Activated CD8-positive, alpha-beta memory T cell treated with anti-CD3 and anti-CD28 coated beads for 36 hours (primary cell): ENCODE data around the gene NHP2. TPM values are rescaled to one million over a fixed set of nuclear protein-coding genes. Genes with fewer than 3 reads are reported as not detected.
"Not testable (repeated sequence)": the region's sequence is repeated elsewhere in the genome, so short reads cannot be mapped to it uniquely, and the experiment has no call there.

Source experiments
- CTCF ChIA-PET: fragments of 350-600 bp; sonication (Branson Sonifier 250); formaldehyde crosslinking; loops from one replicate; lab custom pipeline; 2021; ENCODE audit warnings: antibody characterized with exemption; lab: Charles Lee
- POLR2A ChIA-PET: fragments of 350-600 bp; sonication (Branson Sonifier 250); formaldehyde crosslinking; loops from one replicate; lab custom pipeline; 2021; ENCODE audit warnings: antibody characterized with exemption; lab: Charles Lee
- total RNA-seq, 2 experiments: library from RNA; stranded (reverse); gene quantifications; one replicate each; pipeline ENCODE4 v1.2.3, GENCODE V29; 2021

Gene NHP2
- total RNA-seq, 2 experiments from 2014 or later = 317 to 326 TPM

DNA sequence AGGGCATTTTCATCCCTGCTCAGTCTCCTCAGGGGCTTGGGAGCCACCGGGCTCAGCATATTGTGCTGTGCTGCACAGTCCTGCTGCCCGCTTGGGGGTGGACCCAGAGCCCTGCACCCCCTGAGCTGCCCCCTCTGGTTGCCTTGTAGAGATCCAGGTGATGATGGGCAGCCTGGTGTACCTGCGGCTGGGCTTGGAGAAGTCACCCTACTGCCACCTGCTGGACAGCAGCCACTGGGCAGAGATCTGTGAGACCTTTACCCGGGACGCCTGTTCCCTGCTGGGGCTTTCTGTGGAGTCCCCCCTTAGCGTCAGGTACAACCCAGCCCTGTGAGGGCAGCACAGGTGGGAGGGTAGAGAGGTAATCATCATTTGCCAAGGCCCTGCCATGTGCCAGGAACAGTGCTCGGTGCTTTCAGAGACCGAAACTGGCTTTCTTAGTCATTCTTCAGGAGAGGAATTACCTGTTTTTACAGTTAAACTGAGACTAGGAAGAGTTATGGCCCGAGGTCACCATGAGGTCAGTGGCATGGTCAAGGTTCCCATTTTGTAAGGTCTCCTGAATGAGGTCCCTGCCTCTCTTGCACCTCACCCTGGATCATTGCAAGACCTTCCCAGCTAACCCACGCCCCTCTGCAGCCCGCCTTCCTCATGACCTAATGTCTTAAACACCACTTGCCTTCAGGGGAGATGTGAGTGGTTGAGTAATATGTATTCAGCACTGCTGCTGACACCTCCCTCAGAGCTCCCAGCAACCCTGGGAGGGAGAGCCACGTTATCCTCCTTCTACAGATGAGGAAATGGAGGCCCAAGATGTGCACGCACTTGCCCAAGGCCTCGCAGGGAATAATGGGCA lies 7.5 kb downstream of the NHP2 start:
- ChIA-PET CTCF (interaction anchor here (0.9 to 3.1 kb wide), 6 partner anchors 11 to 71 kb away, joined by 3 to 34 read pairs (median 8); no protein-coding TSS in a partner anchor), POLR2A (interaction anchor here (0.5 kb wide), 1 partner anchor 41 kb away, joined by 3 read pairs; no protein-coding TSS in a partner anchor)

DNA sequence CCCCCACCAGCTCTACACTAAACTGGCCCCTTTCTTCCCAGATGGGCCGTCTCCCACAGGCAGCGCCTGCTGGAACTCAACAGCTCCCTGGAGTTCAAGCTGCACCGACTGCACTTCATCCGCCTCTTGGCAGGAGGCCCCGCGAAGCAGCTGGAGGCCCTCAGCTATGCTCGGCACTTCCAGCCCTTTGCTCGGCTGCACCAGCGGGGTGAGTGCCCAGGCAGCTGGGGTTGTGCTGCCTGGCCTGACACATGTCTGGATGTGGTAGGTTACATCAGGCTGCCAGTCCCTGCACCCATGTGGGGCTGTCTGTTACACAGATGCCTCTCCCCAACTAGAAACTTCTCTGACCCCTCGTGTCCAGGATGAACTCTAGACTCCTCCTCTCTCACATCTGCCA lies 9.8 kb downstream of the NHP2 start:
- CTCF ChIA-PET = interaction anchor here (2.9 to 3.1 kb wide), 2 partner anchors 24 to 69 kb away, joined by 12 to 34 read pairs; no protein-coding TSS in a partner anchor
- POLR2A ChIA-PET = no interaction called here

DNA sequence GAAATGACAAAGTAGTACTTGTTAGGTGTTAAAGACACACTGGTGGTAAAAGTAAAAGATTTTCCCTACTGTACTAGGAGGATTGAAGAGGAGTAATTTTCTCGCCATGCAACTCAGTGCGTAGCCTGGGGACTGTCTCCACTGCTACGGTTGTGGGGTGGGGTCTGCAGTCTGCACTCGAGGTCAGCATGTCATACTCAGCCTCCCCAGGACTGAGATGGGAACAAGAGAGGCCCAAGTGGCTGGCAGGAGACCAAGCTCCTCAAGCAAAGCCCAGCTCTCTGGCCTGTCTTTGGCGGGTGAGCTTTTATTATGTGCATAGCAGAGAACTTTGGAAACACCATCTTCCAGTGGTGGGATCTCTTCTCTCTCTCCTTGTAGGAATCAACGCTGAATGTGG lies 10.4 kb downstream of the NHP2 start:
- CTCF ChIA-PET = interaction anchor here (1.0 kb wide), 1 partner anchor 68 kb away, joined by 3 read pairs; no protein-coding TSS in a partner anchor
- POLR2A ChIA-PET = no interaction called here

DNA sequence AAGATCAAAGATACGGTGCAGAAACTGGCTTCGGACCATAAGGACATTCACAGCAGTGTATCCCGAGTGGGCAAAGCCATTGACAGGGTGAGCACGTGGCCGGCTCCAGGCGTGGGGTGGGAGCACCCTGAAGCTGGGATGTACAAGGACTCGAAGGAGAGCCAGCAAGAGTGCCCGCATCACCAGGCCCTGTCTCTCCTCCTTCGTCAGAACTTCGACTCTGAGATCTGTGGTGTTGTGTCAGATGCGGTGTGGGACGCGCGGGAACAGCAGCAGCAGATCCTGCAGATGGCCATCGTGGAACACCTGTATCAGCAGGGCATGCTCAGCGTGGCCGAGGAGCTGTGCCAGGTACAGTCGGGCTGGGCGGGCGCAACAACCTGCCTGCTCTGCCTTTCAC lies 11.0 kb downstream of the NHP2 start:
- ChIA-PET POLR2A (no interaction called here), CTCF (interaction anchor here (1.0 kb wide), 1 partner anchor 67 kb away, joined by 3 read pairs; no protein-coding TSS in a partner anchor)

DNA sequence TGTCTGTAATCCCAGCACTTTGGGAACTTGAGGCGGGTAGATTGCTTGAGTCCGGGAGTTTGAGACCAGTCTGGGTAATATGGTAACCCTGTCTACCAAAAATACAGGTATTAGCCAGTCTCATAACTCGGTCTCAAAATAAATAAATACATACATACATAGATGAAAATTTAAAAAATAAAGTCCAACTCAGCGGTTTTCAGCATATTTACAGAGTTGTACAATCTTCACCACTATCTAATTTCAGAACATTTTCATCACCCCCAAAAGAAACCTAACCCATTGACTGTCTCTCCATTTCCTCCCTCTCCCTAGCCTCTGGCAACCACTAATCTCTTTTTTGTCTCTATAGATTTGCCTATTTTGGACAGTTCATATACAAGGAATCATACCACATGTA lies 12.1 kb downstream of the NHP2 start:
- CTCF ChIA-PET = no interaction called here
- POLR2A ChIA-PET = no interaction called here

DNA sequence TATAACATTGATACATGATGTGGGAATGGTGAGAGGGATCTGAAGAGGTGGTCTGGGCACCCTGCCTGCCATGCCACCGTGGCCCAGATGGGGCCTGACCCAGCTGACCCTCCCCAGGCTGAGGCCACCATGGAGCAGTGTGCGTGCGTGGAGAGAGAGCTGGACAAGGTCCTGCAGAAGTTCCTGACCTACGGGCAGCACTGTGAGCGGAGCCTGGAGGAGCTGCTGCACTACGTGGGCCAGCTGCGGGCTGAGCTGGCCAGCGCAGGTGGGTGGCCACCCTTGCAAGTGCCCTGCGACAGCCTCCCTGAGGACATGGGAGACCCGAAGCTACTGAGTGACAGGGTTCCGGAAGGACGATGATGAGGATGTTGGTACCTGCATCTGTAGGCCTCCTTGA lies 15.7 kb downstream of the NHP2 start:
- ChIA-PET POLR2A (interaction anchor here (0.7 to 0.9 kb wide), 2 partner anchors 11 to 84 kb away, joined by 3 read pairs; no protein-coding TSS in a partner anchor), CTCF (interaction anchor here (0.6 to 3.0 kb wide), 5 partner anchors 12 to 62 kb away, joined by 3 to 10 read pairs (median 4); no protein-coding TSS in a partner anchor)

DNA sequence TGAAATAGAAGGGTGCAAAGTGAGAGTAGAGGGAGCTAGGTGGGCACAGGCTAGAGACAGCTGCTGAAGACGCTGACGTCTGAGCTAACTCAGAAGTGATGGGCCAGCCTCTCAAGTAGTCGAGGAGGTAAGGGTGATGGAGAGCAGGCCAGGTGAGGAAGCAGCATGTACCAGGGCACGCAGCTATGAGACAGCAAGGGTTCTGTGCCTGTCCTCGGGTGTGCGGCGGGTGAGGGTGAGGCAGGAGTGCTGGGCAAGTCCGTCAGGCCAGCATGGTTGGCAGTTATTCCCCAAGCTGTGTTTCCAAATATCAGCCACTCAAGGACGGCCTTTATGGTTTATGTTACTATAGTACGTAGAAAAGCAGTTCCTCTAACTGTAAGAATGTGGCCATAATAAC lies 16.7 kb downstream of the NHP2 start:
- ChIA-PET POLR2A (no interaction called here), CTCF (interaction anchor here (2.0 to 3.0 kb wide), 3 partner anchors 13 to 61 kb away, joined by 4 to 10 read pairs (median 9); no protein-coding TSS in a partner anchor)

DNA sequence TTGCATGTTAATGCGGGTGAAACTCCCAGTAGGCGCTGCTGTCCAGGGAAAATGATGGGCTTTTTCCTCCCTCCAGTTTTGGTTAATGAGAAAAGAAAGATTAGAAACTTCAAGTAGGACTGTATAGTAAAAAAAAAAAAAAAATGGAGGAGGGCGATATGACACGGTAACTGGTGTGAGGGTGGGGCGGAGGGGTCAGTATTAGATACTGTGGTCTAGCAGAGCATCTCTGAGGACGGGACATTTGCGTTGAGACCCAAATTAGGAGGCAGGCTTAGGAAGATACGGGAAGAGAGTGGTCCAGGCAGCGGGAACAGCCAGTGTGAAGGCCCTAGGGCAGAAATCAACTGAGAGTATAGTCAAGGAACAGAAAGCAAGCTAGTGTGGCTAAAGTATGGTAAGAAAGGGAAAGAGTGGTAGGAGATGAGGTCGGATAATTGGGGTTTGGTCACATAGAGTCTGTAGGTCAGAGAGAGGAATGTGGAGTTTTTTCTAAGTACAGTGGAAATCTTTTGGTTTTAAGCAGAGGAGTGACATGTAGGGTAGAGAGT lies 22.2 kb downstream of the NHP2 start:
- ChIA-PET POLR2A (interaction anchor here (0.8 to 1.1 kb wide), 4 partner anchors 9 to 73 kb away, joined by 3 to 10 read pairs (median 3); partner anchors contain the start of genes HNRNPAB and NHP2), CTCF (interaction anchor here (1.2 to 3.0 kb wide), 3 partner anchors 9 to 15 kb away, joined by 4 to 17 read pairs (median 6); no protein-coding TSS in a partner anchor)

DNA sequence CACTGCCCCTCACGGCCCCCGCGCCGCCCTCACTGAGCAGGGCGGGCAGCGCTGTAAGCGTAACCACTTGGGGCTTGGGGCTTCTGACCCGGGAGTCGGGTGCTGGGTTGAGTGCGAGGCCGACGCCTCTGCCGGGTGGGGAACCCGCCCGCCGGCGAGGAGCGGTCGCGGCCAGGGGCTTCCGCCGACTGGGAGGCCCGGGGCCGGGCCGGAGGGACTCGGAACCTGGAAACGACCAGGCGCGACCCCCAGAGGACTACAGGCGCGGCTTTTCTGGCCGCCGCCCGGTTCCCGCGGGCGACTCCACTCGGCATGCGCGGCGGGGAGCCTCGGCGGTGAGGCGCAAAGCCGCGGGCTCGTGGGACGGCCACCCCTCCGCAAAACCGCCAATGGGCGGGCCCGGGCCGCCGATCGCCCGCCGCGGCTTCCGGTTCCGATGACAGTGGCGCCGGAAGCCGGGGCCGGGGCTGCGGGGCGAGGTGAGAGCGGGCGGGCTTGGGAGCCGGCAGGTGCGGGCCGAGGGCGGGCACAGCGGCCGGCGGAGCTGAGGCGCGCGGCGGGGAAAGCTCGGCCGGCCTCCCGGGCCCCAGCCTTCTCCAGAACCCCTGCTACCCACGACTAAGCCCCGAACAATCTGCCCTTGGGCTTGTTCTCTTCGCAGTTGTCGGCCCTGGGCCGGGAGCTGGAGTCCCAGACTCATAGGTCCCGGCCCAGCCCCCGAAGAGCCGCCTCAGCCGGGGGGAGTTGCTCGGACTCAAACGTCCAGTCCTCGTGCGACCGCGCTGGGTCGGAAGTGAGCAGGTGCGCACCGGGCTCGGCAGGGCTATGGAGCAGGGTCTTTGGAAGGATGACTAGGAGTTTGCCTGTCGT lies 22.9 kb downstream of the NHP2 start, which contains the start of gene RMND5B:
Gene RMND5B (plus strand): TSS at position 439 of the 870 bp plus-strand sequence. CDS start 7,106 bp downstream, outside the sequence.
- POLR2A ChIA-PET = interaction anchor here (0.8 to 1.1 kb wide), 4 partner anchors 10 to 74 kb away, joined by 3 to 10 read pairs (median 3); partner anchors contain the start of genes HNRNPAB and NHP2
- CTCF ChIA-PET = interaction anchor here (1.2 to 3.0 kb wide), 3 partner anchors 8 to 15 kb away, joined by 4 to 17 read pairs (median 6); no protein-coding TSS in a partner anchor

DNA sequence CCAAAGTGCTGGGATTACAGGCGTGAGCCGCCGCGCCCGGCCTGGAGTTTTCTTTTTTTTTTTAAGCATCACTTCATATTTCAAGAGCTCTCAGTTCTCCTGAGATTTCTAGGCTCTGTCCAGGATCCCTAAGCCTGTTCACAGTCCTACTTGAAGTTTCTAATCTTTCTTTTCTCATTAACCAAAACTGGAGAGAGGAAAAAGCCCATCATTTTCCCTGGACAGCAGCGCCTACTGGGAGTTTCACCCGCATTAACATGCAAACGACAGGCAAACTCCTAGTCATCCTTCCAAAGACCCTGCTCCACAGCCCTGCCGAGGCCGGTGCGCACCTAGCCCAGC lies 23.5 kb downstream of the NHP2 start:
- CTCF ChIA-PET = interaction anchor here (3.0 kb wide), 1 partner anchor 10 kb away, joined by 17 read pairs; no protein-coding TSS in a partner anchor
- POLR2A ChIA-PET = not testable (repeated sequence)

DNA sequence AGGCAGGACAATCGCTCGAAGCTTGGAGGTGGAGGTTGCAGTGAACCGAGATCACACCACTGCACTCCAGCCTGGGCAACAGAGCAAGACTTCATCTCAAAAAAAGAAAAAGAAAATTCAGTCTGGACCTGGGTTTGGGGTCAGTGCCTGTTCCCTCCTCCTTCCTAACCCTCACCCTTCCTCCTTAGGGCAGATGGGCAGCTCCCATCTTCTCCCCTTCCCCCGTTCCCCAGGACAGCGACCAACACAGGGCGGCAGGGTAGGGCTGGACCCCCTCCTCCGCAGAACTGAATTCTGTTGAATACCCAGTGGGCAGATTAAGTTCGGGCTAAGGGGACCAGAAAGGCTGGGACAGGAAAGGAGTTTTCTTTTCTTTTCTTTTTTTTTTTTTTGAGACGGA lies 24.4 kb downstream of the NHP2 start:
- CTCF ChIA-PET = interaction anchor here (0.6 to 3.0 kb wide), 3 partner anchors 9 to 651 kb away, joined by 3 to 17 read pairs (median 3); no protein-coding TSS in a partner anchor
- POLR2A ChIA-PET = no interaction called here

DNA sequence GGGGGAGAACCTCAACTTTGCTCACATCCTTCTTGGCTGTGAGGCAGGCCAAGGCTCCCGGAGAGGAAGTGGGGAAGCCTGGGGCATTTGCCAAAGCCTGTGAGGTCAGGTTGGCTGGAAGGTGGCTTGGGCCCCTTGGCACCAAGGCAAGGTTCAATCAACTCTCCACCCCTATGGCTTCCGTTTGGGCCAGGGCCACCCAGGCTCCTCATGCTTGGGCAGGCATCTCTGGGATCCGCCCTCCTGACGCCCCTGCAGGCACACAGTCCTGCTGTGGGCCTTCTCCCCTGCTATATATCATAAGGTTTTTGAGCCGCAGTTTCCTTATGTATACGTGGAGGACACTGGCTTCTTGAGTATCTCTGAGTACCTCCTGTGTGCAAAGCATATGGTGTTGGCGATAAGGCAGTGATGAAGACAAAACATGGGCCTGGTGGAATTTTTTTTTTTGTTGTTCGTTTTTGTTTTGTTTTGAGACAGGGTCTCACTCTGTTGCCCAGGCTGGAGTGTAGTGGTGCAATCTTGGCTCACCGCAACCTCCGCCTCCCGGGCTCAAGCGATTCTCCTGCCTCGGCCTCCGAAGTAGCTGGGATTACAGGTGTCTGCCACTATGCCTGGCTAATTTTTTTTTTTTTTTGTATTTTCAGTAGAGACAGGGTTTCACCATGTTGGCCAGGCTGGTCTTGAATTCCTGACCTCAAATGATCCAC lies 26.2 kb downstream of the NHP2 start:
- CTCF ChIA-PET, POLR2A ChIA-PET: not testable (repeated sequence)

DNA sequence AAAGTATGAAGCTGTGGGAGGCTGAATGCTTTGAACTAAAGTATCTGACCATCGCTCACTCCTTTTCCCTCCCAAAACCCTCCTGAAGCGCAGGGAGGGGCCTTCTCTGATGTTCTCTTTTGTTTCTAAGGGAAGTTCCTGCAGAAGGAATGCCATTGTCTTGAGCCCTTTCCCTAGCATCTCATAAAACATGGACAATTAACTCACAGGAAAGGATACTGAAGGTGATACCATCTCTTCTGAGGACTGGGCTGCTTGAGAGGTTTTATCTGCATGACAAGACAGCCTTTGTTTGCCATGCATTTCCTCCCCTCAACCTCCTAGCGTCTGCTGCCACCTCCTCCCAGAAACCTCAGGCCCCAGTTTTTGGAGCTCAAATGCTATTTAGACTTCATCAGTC lies 27.1 kb downstream of the NHP2 start:
- ChIA-PET POLR2A (no interaction called here), CTCF (no interaction called here)

DNA sequence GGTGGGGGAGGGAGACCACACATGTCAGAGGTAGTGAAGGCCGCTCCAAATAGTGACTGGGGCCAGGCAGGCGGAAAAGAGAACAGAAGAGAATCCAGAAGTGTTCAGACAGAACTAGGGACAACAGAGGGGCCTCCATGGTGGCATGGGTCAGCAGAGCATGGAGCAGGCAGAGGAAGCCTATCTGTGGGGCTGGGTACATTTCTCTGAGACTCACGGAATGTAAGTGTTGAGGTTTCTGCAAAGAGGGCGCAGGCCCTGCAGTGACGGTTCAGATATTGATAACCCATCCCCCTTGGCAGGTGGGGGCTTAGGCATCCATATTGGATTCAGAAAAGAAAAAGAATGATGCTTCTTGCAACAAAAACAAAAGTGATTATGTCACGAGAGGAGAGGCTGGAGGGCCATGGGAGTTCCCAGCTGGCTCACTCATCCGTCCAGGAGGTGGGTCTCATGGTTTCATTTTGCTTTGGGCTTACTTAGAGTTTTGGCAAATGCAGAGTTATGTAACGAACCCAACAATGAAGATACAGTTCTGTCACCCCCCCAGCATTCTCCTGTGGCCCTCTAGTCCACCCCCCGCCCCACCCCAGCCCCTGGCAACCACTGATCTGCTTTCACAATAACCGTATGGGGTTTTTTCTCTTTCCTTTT lies 28.3 kb downstream of the NHP2 start:
- CTCF ChIA-PET = no interaction called here
- POLR2A ChIA-PET = no interaction called here

DNA sequence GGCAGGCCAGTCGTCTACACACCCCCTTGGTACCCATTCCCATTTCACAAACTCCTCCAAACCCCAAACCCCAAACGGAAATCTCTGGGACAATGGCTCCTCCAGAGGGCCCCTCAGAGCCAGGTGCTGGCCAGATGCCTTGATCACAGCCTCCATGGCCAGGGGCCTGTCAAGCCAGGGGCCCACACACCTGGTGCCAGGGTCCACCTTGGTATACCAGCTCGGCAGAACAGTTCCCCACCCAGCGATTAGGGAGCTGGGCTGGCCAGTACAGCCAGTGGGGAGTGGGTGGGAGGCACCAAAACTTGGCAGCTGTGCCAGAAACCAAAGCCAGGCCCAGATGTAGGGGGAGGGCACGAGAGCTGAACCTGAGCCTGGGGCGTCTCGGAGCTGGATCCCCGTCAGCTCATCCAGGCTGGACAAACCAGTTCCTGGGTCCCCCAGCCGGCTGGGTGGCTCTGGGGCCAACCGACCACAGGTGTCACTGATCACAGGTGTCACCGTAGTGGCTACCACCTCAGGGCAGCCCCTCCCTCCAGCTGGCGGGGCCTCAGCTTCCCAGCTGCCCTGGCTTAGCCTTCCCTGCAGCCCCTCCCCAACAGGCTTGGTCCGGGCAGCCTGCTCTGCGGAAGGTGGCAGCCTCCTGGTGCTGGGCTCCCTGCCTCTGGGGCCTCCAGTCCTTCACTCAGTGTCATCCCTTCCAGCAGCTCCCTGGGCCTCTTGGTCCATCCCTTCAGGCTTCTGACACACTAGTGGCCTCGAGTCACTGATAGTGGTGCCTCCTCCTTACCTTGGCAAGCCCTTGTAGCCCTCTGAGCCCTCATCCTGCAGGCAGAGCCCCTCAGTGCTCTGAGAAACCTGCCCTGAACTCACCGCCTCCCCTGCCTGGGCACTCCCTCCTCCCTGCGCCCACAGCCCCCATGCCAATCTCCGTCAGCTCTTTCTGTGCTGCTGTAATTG lies 29.4 kb downstream of the NHP2 start:
- ChIA-PET CTCF (no interaction called here), POLR2A (no interaction called here)
